Measurements from ENCODE around the gene SIGLEC11.
"Not testable (repeated sequence)": the region's sequence is repeated elsewhere in the genome, so short reads cannot be mapped to it uniquely, and the experiment has no call there.

SIGLEC11 gene

DNA sequence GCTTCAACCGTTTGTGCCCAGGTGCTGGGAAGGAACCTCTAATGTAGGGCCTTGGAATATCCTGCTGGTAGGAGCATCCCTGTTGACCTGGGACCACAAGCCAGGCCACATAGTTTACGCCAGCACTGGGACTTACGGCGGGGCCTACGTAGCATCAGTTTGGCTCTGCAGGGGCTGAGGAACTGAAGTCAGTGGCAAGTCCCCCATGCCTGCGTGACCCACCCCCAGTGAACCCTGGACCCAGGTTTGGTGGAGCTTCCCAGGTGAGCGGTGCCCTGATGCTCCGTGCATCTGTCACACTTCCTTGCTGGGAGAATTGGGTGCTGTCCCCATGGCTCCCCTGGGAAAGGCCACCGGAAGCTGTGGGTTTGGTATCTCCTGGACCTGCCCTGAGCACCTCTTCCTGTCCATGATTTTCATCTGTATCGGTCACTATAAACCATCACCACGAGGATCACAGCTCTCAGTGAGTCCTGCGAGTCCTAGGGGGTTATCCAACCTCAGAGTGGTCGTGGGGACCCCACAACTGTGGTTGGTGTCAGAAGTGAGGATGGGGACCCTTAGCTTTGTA lies 9.9 kb downstream of the SIGLEC11 start:
- peaks cover 13% of the 10 kb centered on the region for H3K4me1 ChIP-seq (ENCODE audit: control insufficient read depth, insufficient read depth, low read length)
- H3K4me3 ChIP-seq (ENCODE audit: low read depth, low read length), result no peak overlapping the region
- no peaks in the 10 kb centered on the region for H3K9me3 ChIP-seq (ENCODE audit: control insufficient read depth, insufficient read depth, low read length)
- H3K9ac ChIP-seq (ENCODE audit: low read depth, low read length), result no peak overlapping the region
- no peak overlapping the region for H3K27ac ChIP-seq (ENCODE audit: low read depth, low read length)
- H3K36me3 ChIP-seq (ENCODE audit: control insufficient read depth, insufficient read depth, low read length), result no peaks in the 10 kb centered on the region
- H3K27me3 ChIP-seq (ENCODE audit: control insufficient read depth, insufficient read depth, low read length), result no peaks in the 10 kb centered on the region

DNA sequence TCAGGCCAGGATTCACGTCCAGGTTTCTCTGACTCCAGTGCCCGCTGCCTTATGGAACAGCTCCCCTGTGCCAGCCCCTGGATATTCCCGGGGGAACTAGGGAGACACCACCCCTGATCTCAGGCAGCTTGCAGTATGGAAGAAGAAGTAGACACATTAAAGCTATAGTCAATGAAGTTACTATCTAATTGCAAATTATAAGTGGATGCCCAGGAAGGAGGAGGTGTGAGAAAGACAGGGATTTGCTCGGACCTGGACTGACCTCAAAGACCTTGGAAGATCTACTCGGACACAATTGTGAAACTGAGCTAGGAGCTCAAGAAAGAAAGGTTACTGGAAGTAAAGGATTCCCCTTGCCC lies 10.4 kb downstream of the SIGLEC11 start:
- Histone ChIP-seq H3K9ac (ENCODE audit: low read depth, low read length) (no peak overlapping the region), H3K27ac (ENCODE audit: low read depth, low read length) (no peak overlapping the region), H3K36me3 (ENCODE audit: control insufficient read depth, insufficient read depth, low read length) (no peaks in the 10 kb centered on the region), H3K4me3 (ENCODE audit: low read depth, low read length) (no peak overlapping the region), H3K4me1 (ENCODE audit: control insufficient read depth, insufficient read depth, low read length) (peaks cover 13% of the 10 kb centered on the region), H3K27me3 (ENCODE audit: control insufficient read depth, insufficient read depth, low read length) (no peaks in the 10 kb centered on the region), H3K9me3 (ENCODE audit: control insufficient read depth, insufficient read depth, low read length) (no peaks in the 10 kb centered on the region)

DNA sequence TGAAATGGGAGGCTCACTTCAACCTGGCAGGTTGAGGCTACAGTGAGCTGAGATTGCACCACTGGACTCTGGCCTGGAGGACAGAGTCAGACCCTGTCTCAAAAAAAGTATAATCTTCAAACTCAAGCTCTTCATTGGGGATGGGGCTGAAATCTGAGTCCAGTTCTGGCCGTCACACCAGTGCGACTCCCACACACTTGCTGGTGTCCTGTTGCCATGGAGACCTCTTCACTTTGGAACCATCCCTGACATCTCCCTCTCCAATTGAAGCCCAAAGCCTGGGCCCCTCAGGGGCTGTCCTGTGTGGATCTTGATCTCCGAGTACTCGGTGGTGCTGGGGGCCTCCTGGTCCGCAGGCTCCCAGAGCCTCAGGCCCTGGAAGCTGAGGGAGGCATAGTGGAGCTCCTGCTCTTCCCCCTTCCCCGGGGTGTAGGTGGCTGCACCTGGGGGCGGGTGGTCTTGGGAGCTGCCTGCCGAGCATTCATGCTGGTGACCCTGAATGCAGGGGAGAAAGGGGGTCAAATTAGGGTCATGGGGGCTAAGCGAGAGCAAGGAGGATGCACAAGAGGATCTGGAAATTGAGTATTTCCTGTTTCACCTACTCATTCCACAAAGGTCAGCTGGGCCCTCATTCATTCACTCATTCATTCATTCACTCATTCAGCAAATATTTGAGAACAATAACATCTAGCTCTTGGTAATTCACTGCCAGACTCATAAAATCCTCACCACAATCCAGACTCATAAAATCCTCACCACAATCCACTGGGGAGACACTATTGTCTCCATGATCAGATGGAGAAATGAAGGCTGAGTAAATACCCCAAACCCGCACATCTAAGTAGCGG lies 11.0 kb downstream of the SIGLEC11 start:
- no peak overlapping the region for H3K27ac ChIP-seq (ENCODE audit: low read depth, low read length)
- no peak overlapping the region for H3K9ac ChIP-seq (ENCODE audit: low read depth, low read length)
- H3K27me3 ChIP-seq (ENCODE audit: control insufficient read depth, insufficient read depth, low read length), result no peaks in the 10 kb centered on the region
- no peaks in the 10 kb centered on the region for H3K9me3 ChIP-seq (ENCODE audit: control insufficient read depth, insufficient read depth, low read length)
- H3K4me1 ChIP-seq (ENCODE audit: control insufficient read depth, insufficient read depth, low read length), result peaks cover 13% of the 10 kb centered on the region
- no peaks in the 10 kb centered on the region for H3K36me3 ChIP-seq (ENCODE audit: control insufficient read depth, insufficient read depth, low read length)
- no peak overlapping the region for H3K4me3 ChIP-seq (ENCODE audit: low read depth, low read length)

- no peak overlapping the region for H3K27ac ChIP-seq (ENCODE audit: low read depth, low read length)
- no peak overlapping the region for H3K4me3 ChIP-seq (ENCODE audit: low read depth, low read length)
- no peaks in the 10 kb centered on the region for H3K9me3 ChIP-seq (ENCODE audit: control insufficient read depth, insufficient read depth, low read length)
- no peaks in the 10 kb centered on the region for H3K36me3 ChIP-seq (ENCODE audit: control insufficient read depth, insufficient read depth, low read length)
- no peaks in the 10 kb centered on the region for H3K4me1 ChIP-seq (ENCODE audit: control insufficient read depth, insufficient read depth, low read length)
- no peaks in the 10 kb centered on the region for H3K27me3 ChIP-seq (ENCODE audit: control insufficient read depth, insufficient read depth, low read length)
- H3K9ac ChIP-seq (ENCODE audit: low read depth, low read length), result no peak overlapping the region
Measured at GRCh38 chr19:49946415-49946814, 14.6 kb downstream of the SIGLEC11 start.

DNA sequence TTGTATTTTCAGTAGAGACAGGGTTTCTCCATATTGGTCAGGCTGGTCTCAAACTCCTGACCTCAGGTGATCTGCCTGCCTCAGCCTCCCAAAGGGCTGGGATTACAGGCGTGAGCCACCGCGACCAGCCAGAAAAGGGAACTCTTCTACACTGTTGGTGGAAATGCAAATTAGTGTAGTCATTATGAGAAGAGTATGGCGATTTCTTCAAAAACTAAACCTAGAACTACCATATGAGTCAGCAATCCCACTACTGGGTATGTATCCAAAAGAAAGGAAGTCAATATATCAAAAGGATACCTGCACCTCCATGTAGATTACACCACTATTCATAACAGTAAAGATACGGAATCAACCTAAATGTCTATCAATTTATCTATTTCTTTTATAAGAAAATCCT lies 16.4 kb downstream of the SIGLEC11 start:
- H3K4me1 ChIP-seq (ENCODE audit: control insufficient read depth, insufficient read depth, low read length); H3K36me3 ChIP-seq (ENCODE audit: control insufficient read depth, insufficient read depth, low read length): not testable (repeated sequence)

DNA sequence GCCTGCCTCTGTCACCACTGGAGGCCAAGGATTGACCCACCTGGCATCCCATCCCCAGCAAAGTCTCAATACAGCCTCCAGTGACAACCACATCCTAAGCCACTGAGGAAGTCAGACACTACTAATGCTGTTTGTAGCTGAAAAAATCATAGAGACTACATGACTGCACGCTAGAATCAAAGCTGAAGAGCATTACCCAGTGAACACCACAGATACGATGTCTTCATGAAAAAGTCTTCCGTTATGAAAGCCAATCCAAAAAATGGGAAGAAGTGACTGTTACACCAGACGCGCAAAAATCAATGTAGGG lies 20.5 kb downstream of the SIGLEC11 start:
- Histone ChIP-seq H3K4me1 (ENCODE audit: control insufficient read depth, insufficient read depth, low read length) (no peaks in the 10 kb centered on the region), H3K9me3 (ENCODE audit: control insufficient read depth, insufficient read depth, low read length) (no peaks in the 10 kb centered on the region), H3K4me3 (ENCODE audit: low read depth, low read length) (no peak overlapping the region), H3K27ac (ENCODE audit: low read depth, low read length) (no peak overlapping the region), H3K36me3 (ENCODE audit: control insufficient read depth, insufficient read depth, low read length) (no peaks in the 10 kb centered on the region), H3K9ac (ENCODE audit: low read depth, low read length) (no peak overlapping the region), H3K27me3 (ENCODE audit: control insufficient read depth, insufficient read depth, low read length) (no peaks in the 10 kb centered on the region)

More for the DNA sequence above, 16.4 kb downstream of the SIGLEC11 start:
- H3K27ac ChIP-seq (ENCODE audit: low read depth, low read length); H3K9ac ChIP-seq (ENCODE audit: low read depth, low read length); H3K4me3 ChIP-seq (ENCODE audit: low read depth, low read length); H3K27me3 ChIP-seq (ENCODE audit: control insufficient read depth, insufficient read depth, low read length); H3K9me3 ChIP-seq (ENCODE audit: control insufficient read depth, insufficient read depth, low read length): not testable (repeated sequence)

- Histone ChIP-seq H3K36me3 (ENCODE audit: control insufficient read depth, insufficient read depth, low read length) (no peaks in the 10 kb centered on the region), H3K4me1 (ENCODE audit: control insufficient read depth, insufficient read depth, low read length) (no peaks in the 10 kb centered on the region), H3K27me3 (ENCODE audit: control insufficient read depth, insufficient read depth, low read length) (no peaks in the 10 kb centered on the region)
Measured at GRCh38 chr19:49939721-49940481, 21.1 kb downstream of the SIGLEC11 start.

GRCh38 chr19:49938662-49939061 lies 22.3 kb downstream of the SIGLEC11 start:
- Histone ChIP-seq H3K36me3 (ENCODE audit: control insufficient read depth, insufficient read depth, low read length) (no peaks in the 10 kb centered on the region), H3K4me3 (ENCODE audit: low read depth, low read length) (no peak overlapping the region), H3K27ac (ENCODE audit: low read depth, low read length) (no peak overlapping the region), H3K27me3 (ENCODE audit: control insufficient read depth, insufficient read depth, low read length) (no peaks in the 10 kb centered on the region), H3K9ac (ENCODE audit: low read depth, low read length) (no peak overlapping the region), H3K4me1 (ENCODE audit: control insufficient read depth, insufficient read depth, low read length) (no peaks in the 10 kb centered on the region), H3K9me3 (ENCODE audit: control insufficient read depth, insufficient read depth, low read length) (no peaks in the 10 kb centered on the region)

More at GRCh38 chr19:49939721-49940481, 21.1 kb downstream of the SIGLEC11 start:
- no peak overlapping the region for H3K9ac ChIP-seq (ENCODE audit: low read depth, low read length)
- no peak overlapping the region for H3K27ac ChIP-seq (ENCODE audit: low read depth, low read length)
- no peaks in the 10 kb centered on the region for H3K9me3 ChIP-seq (ENCODE audit: control insufficient read depth, insufficient read depth, low read length)
- no peak overlapping the region for H3K4me3 ChIP-seq (ENCODE audit: low read depth, low read length)

DNA sequence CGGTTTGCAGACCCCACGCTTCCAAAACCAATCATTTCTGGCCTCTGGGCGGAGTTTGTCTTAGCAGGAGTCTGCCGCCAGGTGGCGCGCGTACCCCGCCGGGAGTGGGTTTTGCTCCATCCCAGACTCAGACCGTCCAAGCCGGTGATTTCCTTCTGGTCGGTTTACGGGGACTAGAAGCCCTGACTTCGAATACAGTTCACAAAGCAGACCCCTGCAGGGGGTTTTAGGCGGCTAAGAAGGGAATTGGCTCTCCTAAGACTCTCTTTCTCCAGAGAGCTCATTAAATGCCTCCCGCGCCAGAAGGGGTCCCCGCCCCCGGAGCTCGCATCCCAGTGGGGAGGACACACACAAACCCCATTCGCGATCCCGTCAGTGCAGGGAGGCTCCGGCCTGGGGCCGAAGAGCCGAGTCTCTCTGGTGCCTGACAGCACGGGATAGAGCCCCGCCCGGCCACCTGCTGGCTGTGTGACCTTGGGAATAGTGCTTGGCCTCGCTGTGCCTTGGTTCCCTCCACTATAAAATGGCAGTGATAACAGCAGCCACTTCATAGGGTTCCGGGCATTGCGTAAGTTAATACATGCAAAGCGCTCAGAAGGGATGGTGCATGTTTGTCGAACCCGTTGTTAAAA lies 23.1 kb downstream of the SIGLEC11 start:
- Histone ChIP-seq H3K4me3 (ENCODE audit: low read depth, low read length) (peak overlapping the region; percentile 29; the same call in 1 of the 2 replicates), H3K27ac (ENCODE audit: low read depth, low read length) (no peak overlapping the region), H3K27me3 (ENCODE audit: control insufficient read depth, insufficient read depth, low read length) (no peaks in the 10 kb centered on the region), H3K9ac (ENCODE audit: low read depth, low read length) (no peak overlapping the region), H3K36me3 (ENCODE audit: control insufficient read depth, insufficient read depth, low read length) (no peaks in the 10 kb centered on the region), H3K4me1 (ENCODE audit: control insufficient read depth, insufficient read depth, low read length) (no peaks in the 10 kb centered on the region), H3K9me3 (ENCODE audit: control insufficient read depth, insufficient read depth, low read length) (no peaks in the 10 kb centered on the region)

GRCh38 chr19:49936549-49936948 lies 24.4 kb downstream of the SIGLEC11 start:
- Histone ChIP-seq H3K27me3 (ENCODE audit: control insufficient read depth, insufficient read depth, low read length) (no peaks in the 10 kb centered on the region), H3K9ac (ENCODE audit: low read depth, low read length) (no peak overlapping the region), H3K4me1 (ENCODE audit: control insufficient read depth, insufficient read depth, low read length) (no peaks in the 10 kb centered on the region), H3K9me3 (ENCODE audit: control insufficient read depth, insufficient read depth, low read length) (no peaks in the 10 kb centered on the region), H3K36me3 (ENCODE audit: control insufficient read depth, insufficient read depth, low read length) (no peaks in the 10 kb centered on the region), H3K4me3 (ENCODE audit: low read depth, low read length) (no peak overlapping the region), H3K27ac (ENCODE audit: low read depth, low read length) (no peak overlapping the region)

GRCh38 chr19:49933643-49934042 lies 27.3 kb downstream of the SIGLEC11 start:
- no peaks in the 10 kb centered on the region for H3K9me3 ChIP-seq (ENCODE audit: control insufficient read depth, insufficient read depth, low read length)
- no peaks in the 10 kb centered on the region; the same call in 1 of the 2 replicates for H3K4me1 ChIP-seq (ENCODE audit: control insufficient read depth, insufficient read depth, low read length)
- H3K27ac ChIP-seq (ENCODE audit: low read depth, low read length), result no peak overlapping the region
- no peak overlapping the region for H3K4me3 ChIP-seq (ENCODE audit: low read depth, low read length)
- H3K36me3 ChIP-seq (ENCODE audit: control insufficient read depth, insufficient read depth, low read length), result no peaks in the 10 kb centered on the region
- H3K27me3 ChIP-seq (ENCODE audit: control insufficient read depth, insufficient read depth, low read length), result no peaks in the 10 kb centered on the region
- no peak overlapping the region for H3K9ac ChIP-seq (ENCODE audit: low read depth, low read length)
